GM12878 (cell line): ENCODE results near the gene PRR15L. TPM values are rescaled to one million over a fixed set of nuclear protein-coding genes. Genes with fewer than 3 reads are reported as not detected.

Experiments
- ATAC-seq: fragments of 200-7000 bp; cut with Tn5 transposase; 3 replicates; pipeline ENCODE4 v1.9.1; 2020; ENCODE audit warnings: mild to moderate bottlenecking, moderate library complexity
- BruUV-seq: library from RNA; stranded (reverse); fragments of 400-500 nt; replicated peaks from 2 replicates; lab custom pipeline; 2021; lab: Mats Ljungman, UMichigan
- CTCF ChIA-PET: fragments of 300-600 bp; sonication (Branson Sonifier 250); formaldehyde crosslinking; extraction: SDS; loops from one replicate; lab custom pipeline; 2021; ENCODE audit warnings: inconsistent platforms; lab: Yijun Ruan, JAX
- POLR2A ChIA-PET: fragments of 350-600 bp; formaldehyde crosslinking; extraction: SDS; loops from one replicate; lab custom pipeline; 2021; ENCODE audit warnings: inconsistent platforms; lab: Charles Lee
- RAD21 ChIA-PET: fragments of 300-600 bp; sonication (Branson Sonifier 250); formaldehyde crosslinking; loops from one replicate; lab custom pipeline; 2023; ENCODE audit warnings: antibody characterized with exemption; ENCODE audit not compliant: unreplicated experiment; lab: Charles Lee
- SMC1A ChIA-PET: fragments of 300-600 bp; sonication (Branson Sonifier 250); formaldehyde crosslinking; loops from one replicate; lab custom pipeline; 2023; ENCODE audit not compliant: unreplicated experiment, uncharacterized antibody; lab: Charles Lee
- DNase-seq: peaks from one replicate; pipeline ENCODE4 v3.0.0-alpha.2; 2011; ENCODE audit warnings: low read depth, low spot score
- FAIRE-seq: peaks from 3 replicates; lab custom pipeline; 2011; peaks lifted over from hg19 to GRCh38; lab: Jason Lieb, UNC
- H2AFZ ChIP-seq: 2 replicates; pipeline ENCODE4 v1.6.0; 2011; ENCODE audit warnings: low read depth, low read length, control low read depth; ENCODE audit not compliant: control insufficient read depth
- H3K27ac ChIP-seq: 2 replicates; pipeline ENCODE4 v1.5.1; 2011; ENCODE audit warnings: control low read depth; ENCODE audit not compliant: control insufficient read depth, insufficient read depth
- H3K27me3 ChIP-seq, 2 experiments: replicated peaks in 1 of 2; 2 replicates each; pipeline versions ENCODE4 v1.6.0 to v1.6.1; 2011; ENCODE audit warnings: low read length in 1 of 2; ENCODE audit not compliant: control insufficient read depth in 2 of 2, insufficient read depth in 2 of 2
- H3K36me3 ChIP-seq, 2 experiments: 2 replicates each; pipeline ENCODE4 v1.5.1; 2011; ENCODE audit warnings: low read length in 1 of 2; ENCODE audit not compliant: control insufficient read depth in 2 of 2, insufficient read depth in 2 of 2
- H3K4me1 ChIP-seq: 2 replicates; pipeline ENCODE4 v1.6.1; 2011; ENCODE audit warnings: mild to moderate bottlenecking, low read length, moderate library complexity, mixed read lengths; ENCODE audit not compliant: control insufficient read depth, insufficient read depth
- H3K4me2 ChIP-seq: 2 replicates; pipeline ENCODE4 v1.6.0; 2011; ENCODE audit warnings: control low read depth; ENCODE audit not compliant: control insufficient read depth, insufficient read depth
- H3K4me3 ChIP-seq: fragments of 200-600 bp; sonication (generic); 2 replicates; pipeline ENCODE4 v1.5.1; 2016
- H3K79me2 ChIP-seq: 2 replicates; pipeline ENCODE4 v1.6.0; 2011; ENCODE audit warnings: low read length; ENCODE audit not compliant: control insufficient read depth, insufficient read depth
- H3K9ac ChIP-seq: 2 replicates; pipeline ENCODE4 v1.8.0; 2011; ENCODE audit warnings: low read length, control low read depth, mixed read lengths; ENCODE audit not compliant: control insufficient read depth, insufficient read depth
- H3K9me3 ChIP-seq: replicated peaks from 3 replicates; pipeline ENCODE4 v1.5.1; 2011; ENCODE audit warnings: mild to moderate bottlenecking, low read length; ENCODE audit not compliant: control insufficient read depth, insufficient read depth
- H4K20me1 ChIP-seq: 2 replicates; pipeline ENCODE4 v1.6.0; 2011; ENCODE audit not compliant: control insufficient read depth, insufficient read depth
- BCL11A ChIP-seq: IDR thresholded peaks from 2 replicates; pipeline ENCODE4 v1.6.1; 2011; ENCODE audit warnings: low read depth, low read length
- CHD2 ChIP-seq: IDR thresholded peaks from 2 replicates; pipeline ENCODE4 v1.6.1; 2011; ENCODE audit warnings: low read depth, low read length, improper control_type of control experiment, borderline replicate concordance
- E2F4 ChIP-seq: IDR thresholded peaks from 2 replicates; pipeline ENCODE4 v1.6.1; 2012; ENCODE audit warnings: low read depth, low read length, improper control_type of control experiment
- EED ChIP-seq: sonication (generic); IDR thresholded peaks from 2 replicates; pipeline ENCODE4 v1.6.1; 2016; ENCODE audit warnings: antibody characterized with exemption, low read depth
- IRF5 ChIP-seq: fragments of 450-650 bp; IDR thresholded peaks from 2 replicates; pipeline ENCODE4 v1.6.1; 2017; ENCODE audit warnings: borderline replicate concordance
- KAT2A ChIP-seq: conservative IDR thresholded peaks from 2 replicates; pipeline ENCODE4 v1.6.1; 2011; ENCODE audit warnings: low read depth, low read length; ENCODE audit not compliant: control insufficient read depth
- KDM1A ChIP-seq: fragments of 200-600 bp; sonication (generic); IDR thresholded peaks from 2 replicates; pipeline ENCODE4 v1.6.1; 2016; ENCODE audit warnings: borderline replicate concordance
- MYB ChIP-seq: fragments of 150-350 bp; IDR thresholded peaks from 2 replicates; pipeline ENCODE4 v1.6.1; 2014; ENCODE audit warnings: mild to moderate bottlenecking, low read depth, low read length, borderline replicate concordance
- NR2C2 ChIP-seq: IDR thresholded peaks from 2 replicates; pipeline ENCODE4 v1.6.1; 2011; ENCODE audit warnings: borderline replicate concordance, low read depth; ENCODE audit not compliant: control insufficient read depth, insufficient read length
- NRF1 ChIP-seq: conservative IDR thresholded peaks from 2 replicates; pipeline ENCODE4 v1.6.1; 2011; ENCODE audit warnings: mild to moderate bottlenecking, low read depth, low read length, improper control_type of control experiment
- PAX5 ChIP-seq: IDR thresholded peaks from 2 replicates; pipeline ENCODE4 v1.6.1; 2011; ENCODE audit warnings: low read depth, low read length, borderline replicate concordance
- POLR2A ChIP-seq: IDR thresholded peaks from 2 replicates; pipeline ENCODE4 v1.6.1; 2011; ENCODE audit warnings: low read depth, mild to moderate bottlenecking, low read length
- POU2F2 ChIP-seq: IDR thresholded peaks from 3 replicates; pipeline ENCODE4 v1.6.1; 2011; ENCODE audit warnings: low read depth, mild to moderate bottlenecking, low read length, borderline replicate concordance
- SIN3A ChIP-seq: IDR thresholded peaks from 2 replicates; pipeline ENCODE4 v1.6.1; 2012; ENCODE audit warnings: low read depth, low read length, improper control_type of control experiment
- STAT1 ChIP-seq: fragments of 450-650 bp; conservative IDR thresholded peaks from 2 replicates; pipeline ENCODE4 v1.6.1; 2014; ENCODE audit warnings: antibody characterized with exemption, mild to moderate bottlenecking
- TARDBP ChIP-seq: IDR thresholded peaks from 2 replicates; pipeline ENCODE4 v1.6.1; 2016; ENCODE audit warnings: borderline replicate concordance
- ZBED1 ChIP-seq: IDR thresholded peaks from 2 replicates; pipeline ENCODE4 v1.6.1; 2016; ENCODE audit warnings: borderline replicate concordance
- ZBTB33 ChIP-seq: fragments of 450-650 bp; IDR thresholded peaks from 2 replicates; pipeline ENCODE4 v1.6.1; 2017; ENCODE audit warnings: mild to moderate bottlenecking
- WGBS: methylation state at CpG from one replicate; pipeline ENCODE4 v1.1.6; 2016; ENCODE audit warnings: low lambda C conversion rate; ENCODE audit not compliant: insufficient replicate concordance, insufficient coverage; ENCODE audit errors: missing lambda C conversion rate; 5-methylcytosine and 5-hydroxymethylcytosine counted together
- in situ Hi-C: fragments of 300-500 bp; cut with MboI; formaldehyde crosslinking; loops from 9 replicates; pipeline ENCODE4 v1.14.3; 2018; ENCODE audit warnings: mixed read lengths
- intact Hi-C: fragments of 100-400 bp; cut with micrococcal nuclease; formaldehyde crosslinking; loops from one replicate; pipeline ENCODE4 v1.14.2; 2022; ENCODE audit not compliant: unreplicated experiment
- polyA plus RNA-seq, 11 experiments: library from polyadenylated mRNA; depleted of rRNA in 4 of 11; unstranded in 6 of 11; stranded (reverse) in 5 of 11; fragments of >200 nt; fragmentation: Nextera tagmentation in 4 of 11; fragmentation: Illumina TruSeq in 1 of 11; extraction: Ambion mirVana in 4 of 11; extraction: Trizol in 1 of 11; gene quantifications; 1 replicate in 1 of 11; 2 replicates in 10 of 11; pipeline versions ENCODE4 v1.2.1 to v1.2.3, GENCODE V29; 2011 to 2016; ENCODE audit warnings: inconsistent platforms in 2 of 11, missing spikeins in 2 of 11, low read depth in 1 of 11
- total RNA-seq, 4 experiments: library from RNA; depleted of rRNA in 3 of 4; stranded (reverse); fragments of >200 nt in 3 of 4; fragmentation: Illumina TruSeq in 1 of 4; extraction: Trizol in 1 of 4; gene quantifications; 2 replicates each; pipeline versions ENCODE4 v1.2.1 to v1.2.3, GENCODE V29; 2013 to 2021

Gene PRR15L
- total and polyA plus RNA-seq, 10 of the 15 experiments (the other 5 are each of a cell fraction or from before 2014, with no cell fraction given) = 0.11 to 0.18 TPM; not detected in 8

GRCh38 chr17:47907932-47908562, 49.6 kb downstream of the PRR15L start:
- intact Hi-C loops = no loop called here
- Histone ChIP-seq H2AFZ (no peak overlapping the region), H3K79me2 (no peaks in the 10 kb centered on the region), H3K4me1 (no peaks in the 10 kb centered on the region), H3K27me3 (no peaks in the 10 kb centered on the region), H4K20me1 (no peaks in the 10 kb centered on the region), H3K36me3 (no peaks in the 10 kb centered on the region), H3K9me3 (no peaks in the 10 kb centered on the region), H3K4me3 (no peak overlapping the region), H3K9ac (no peak overlapping the region), H3K27ac (no peak overlapping the region), H3K4me2 (no peak overlapping the region)
- ATAC-seq (no peak), DNase-seq (no peak), FAIRE-seq (peak; percentile 66)
- WGBS = 78% methylated on average over 8 of the region's 8 CpGs
- POLR2A ChIA-PET = no interaction called here
- BruUV-seq = no TSS peak
- TF ChIP-seq NRF1 (no peak), E2F4 (no peak), POLR2A (no peak), ZBED1 (no peak), POU2F2 (no peak), MYB (no peak), CHD2 (no peak), NR2C2 (no peak), STAT1 (no peak), BCL11A (no peak), EED (no peak), IRF5 (no peak), ZBTB33 (no peak), KAT2A (no peak), SIN3A (no peak), TARDBP (no peak), PAX5 (no peak), KDM1A (no peak)
- SMC1A ChIA-PET = interaction anchor here (0.7 to 1.3 kb wide), 2 partner anchors 11 to 62 kb away, joined by 4 to 5 read pairs; no protein-coding TSS in a partner anchor
- CTCF ChIA-PET = interaction anchor here (1.5 to 2.6 kb wide), 2 partner anchors 18 to 66 kb away, joined by 5 to 10 read pairs; partner anchors contain the start of gene SCRN2
- RAD21 ChIA-PET = no interaction called here
- in situ Hi-C loops = no loop called here
